GM23338 (cell line): ENCODE results near the gene PARD3. TPM values are rescaled to one million over a fixed set of nuclear protein-coding genes. Genes with fewer than 3 reads are reported as not detected.

ENCODE experiments used
- ATAC-seq: fragments of 200-7000 bp; cut with Tn5 transposase; 3 replicates; pipeline ENCODE4 v1.9.1; 2020
- DNase-seq: peaks from one replicate; pipeline ENCODE4 v3.0.0-alpha.2; 2015; ENCODE audit warnings: low spot score
- H2AFZ ChIP-seq: fragments of 200-600 bp; sonication (generic); 2 replicates; pipeline ENCODE4 v1.8.0; 2016; ENCODE audit warnings: antibody characterized with exemption, mild to moderate bottlenecking, moderate library complexity
- H3F3A ChIP-seq: fragments of 200-600 bp; sonication (generic); replicated peaks from 2 replicates; pipeline ENCODE4 v1.8.0; 2017; ENCODE audit warnings: antibody characterized with exemption, mixed run types, low read depth
- H3K27ac ChIP-seq: fragments of 200-600 bp; sonication (generic); 2 replicates; pipeline ENCODE4 v1.6.1; 2016; ENCODE audit warnings: low read depth
- H3K27me3 ChIP-seq: fragments of 200-600 bp; sonication (generic); 2 replicates; pipeline ENCODE4 v1.8.0; 2016; ENCODE audit warnings: mild to moderate bottlenecking, mixed run types, moderate library complexity; ENCODE audit not compliant: insufficient read depth
- H3K36me3 ChIP-seq: fragments of 200-600 bp; sonication (generic); 2 replicates; pipeline ENCODE4 v1.8.0; 2016; ENCODE audit warnings: mild to moderate bottlenecking; ENCODE audit not compliant: insufficient read depth
- H3K4me1 ChIP-seq: fragments of 200-600 bp; sonication (generic); 2 replicates; pipeline ENCODE4 v1.8.0; 2016; ENCODE audit warnings: mild to moderate bottlenecking, moderate library complexity; ENCODE audit not compliant: insufficient read depth
- H3K4me2 ChIP-seq: fragments of 200-600 bp; sonication (generic); 2 replicates; pipeline ENCODE4 v1.7.1; 2017; ENCODE audit warnings: mixed run types
- H3K4me3 ChIP-seq: fragments of 200-600 bp; sonication (generic); 2 replicates; pipeline ENCODE4 v1.6.1; 2016; ENCODE audit warnings: mixed run types
- H3K79me2 ChIP-seq: fragments of 200-600 bp; sonication (generic); replicated peaks from 2 replicates; pipeline ENCODE4 v1.8.0; 2017; ENCODE audit warnings: mild to moderate bottlenecking; ENCODE audit not compliant: insufficient read depth
- H3K9me2 ChIP-seq: fragments of 200-600 bp; sonication (generic); 2 replicates; pipeline ENCODE4 v1.8.0; 2017; ENCODE audit not compliant: insufficient read depth
- H4K20me1 ChIP-seq: fragments of 200-600 bp; sonication (generic); replicated peaks from 2 replicates; pipeline ENCODE4 v1.8.0; 2017; ENCODE audit warnings: mild to moderate bottlenecking; ENCODE audit not compliant: insufficient read depth
- H3K27ac Mint-ChIP-seq: 2 replicates; pipeline ENCODE4 v1.8.0; 2020; ENCODE audit warnings: inconsistent platforms, mild to moderate bottlenecking, moderate library complexity, mixed read lengths
- H3K27me3 Mint-ChIP-seq: 3 replicates; pipeline ENCODE4 v1.8.0; 2022; ENCODE audit warnings: low read depth, mild to moderate bottlenecking, moderate library complexity, mixed read lengths, inconsistent platforms; ENCODE audit not compliant: insufficient read depth, poor library complexity
- H3K36me3 Mint-ChIP-seq: 3 replicates; pipeline ENCODE4 v1.8.0; 2021; ENCODE audit warnings: low read depth, mild to moderate bottlenecking, inconsistent platforms, moderate library complexity, mixed read lengths
- H3K4me1 Mint-ChIP-seq: 3 replicates; pipeline ENCODE4 v1.8.0; 2020; ENCODE audit warnings: mild to moderate bottlenecking, inconsistent platforms, mixed read lengths
- H3K4me3 Mint-ChIP-seq: 3 replicates; pipeline ENCODE4 v1.8.0; 2021; ENCODE audit warnings: moderate library complexity, mild to moderate bottlenecking, inconsistent platforms, mixed read lengths
- H3K9me3 Mint-ChIP-seq: 3 replicates; pipeline ENCODE4 v1.8.0; 2020; ENCODE audit warnings: moderate library complexity, mild to moderate bottlenecking, inconsistent platforms, mixed read lengths
- CREB1 ChIP-seq: fragments of 250-450 bp; sonication (Bioruptor Pico); IDR thresholded peaks from 2 replicates; pipeline ENCODE4 v1.5.0; 2020; ENCODE audit warnings: low read depth, mild to moderate bottlenecking, moderate library complexity
- CTCF ChIP-seq, 2 experiments: fragments of 200-600 bp in 1 of 2; sonication (generic) in 1 of 2; conservative IDR thresholded peaks; 2 replicates each; pipeline versions ENCODE4 v1.5.1 to v1.6.1; 2016 to 2017; ENCODE audit warnings: antibody characterized with exemption in 2 of 2, low read depth in 2 of 2, mild to moderate bottlenecking in 2 of 2, moderate library complexity in 1 of 2
- ETS1 ChIP-seq: IDR thresholded peaks from 2 replicates; pipeline ENCODE4 v1.6.1; 2016; ENCODE audit warnings: antibody characterized with exemption
- EZH2 ChIP-seq: fragments of 200-600 bp; sonication (generic); IDR thresholded peaks from one replicate; pipeline ENCODE4 v1.8.0; 2017; ENCODE audit warnings: antibody characterized with exemption, mild to moderate bottlenecking, low read depth; ENCODE audit not compliant: unreplicated experiment
- POLR2AphosphoS5 ChIP-seq: IDR thresholded peaks from 2 replicates; pipeline ENCODE4 v1.6.1; 2016; ENCODE audit warnings: antibody characterized with exemption, low read depth
- REST ChIP-seq: IDR thresholded peaks from one replicate; pipeline ENCODE4 v1.6.1; 2018; ENCODE audit warnings: antibody characterized with exemption; ENCODE audit not compliant: unreplicated experiment
- STAT1 ChIP-seq: IDR thresholded peaks from one replicate; pipeline ENCODE4 v1.6.1; 2016; ENCODE audit warnings: antibody characterized with exemption; ENCODE audit not compliant: unreplicated experiment
- ZNF114 ChIP-seq: fragments of 250-450 bp; sonication (Bioruptor Pico); IDR thresholded peaks from 2 replicates; pipeline ENCODE4 v1.5.0; 2020; ENCODE audit warnings: mild to moderate bottlenecking, moderate library complexity
- ZNF331 ChIP-seq: fragments of 250-450 bp; sonication (Bioruptor Pico); IDR thresholded peaks from 2 replicates; pipeline ENCODE4 v1.5.0; 2020; ENCODE audit warnings: low read depth, mild to moderate bottlenecking, moderate library complexity
- polyA plus RNA-seq: library from polyadenylated mRNA; unstranded; fragments of >200 nt; fragmentation: Nextera tagmentation; extraction: Ambion mirVana; gene quantifications from 2 replicates; pipeline ENCODE4 v1.2.1, GENCODE V29; 2016
- total RNA-seq: library from RNA; depleted of rRNA; stranded (reverse); fragments of >200 nt; shearing (Covaris generic); gene quantifications from 2 replicates; pipeline ENCODE4 v1.2.3, GENCODE V29; 2014

Gene PARD3
- total and polyA plus RNA-seq, 2 experiments from 2014 or later: 30.2 to 51.4 TPM

GRCh38 chr10:34526758-34527730, 288.1 kb downstream of the PARD3 start:
- no peaks in the 10 kb centered on the region for H3K36me3 ChIP-seq
- H3K79me2 ChIP-seq: peaks cover 31% of the 10 kb centered on the region
- no peaks in the 10 kb centered on the region for H3K9me3 Mint-ChIP-seq
- no peak overlapping the region for H3K4me3 ChIP-seq
- H3K27me3 ChIP-seq: no peaks in the 10 kb centered on the region
- H3K9me2 ChIP-seq: no peaks in the 10 kb centered on the region
- no peaks in the 10 kb centered on the region for H3F3A ChIP-seq
- ATAC-seq (peak; percentile 90), DNase-seq (peak; percentile 79)
- H3K4me3 Mint-ChIP-seq: no peak overlapping the region
- peak overlapping the region; percentile 48 for H3K27ac ChIP-seq
- TF ChIP-seq ZNF331 (CRISPR knock-in tag) (no peak), CTCF (conservative IDR thresholded peaks at IDR 0.05; ENCODE audit: low read depth in 2 of 2) (peak; percentile 41 to 69)
- peaks cover 45% of the 10 kb centered on the region for H3K4me1 Mint-ChIP-seq
- no peaks in the 10 kb centered on the region for H4K20me1 ChIP-seq
- H2AFZ ChIP-seq: no peak overlapping the region
- peak overlapping the region; percentile 6; the same call in 1 of the 2 replicates for H3K4me2 ChIP-seq
- H3K27ac Mint-ChIP-seq: peak overlapping the region; percentile 88
- no peaks in the 10 kb centered on the region for H3K36me3 Mint-ChIP-seq
- H3K4me1 ChIP-seq: peaks cover 24% of the 10 kb centered on the region
- H3K27me3 Mint-ChIP-seq: peaks cover 2% of the 10 kb centered on the region

DNA sequence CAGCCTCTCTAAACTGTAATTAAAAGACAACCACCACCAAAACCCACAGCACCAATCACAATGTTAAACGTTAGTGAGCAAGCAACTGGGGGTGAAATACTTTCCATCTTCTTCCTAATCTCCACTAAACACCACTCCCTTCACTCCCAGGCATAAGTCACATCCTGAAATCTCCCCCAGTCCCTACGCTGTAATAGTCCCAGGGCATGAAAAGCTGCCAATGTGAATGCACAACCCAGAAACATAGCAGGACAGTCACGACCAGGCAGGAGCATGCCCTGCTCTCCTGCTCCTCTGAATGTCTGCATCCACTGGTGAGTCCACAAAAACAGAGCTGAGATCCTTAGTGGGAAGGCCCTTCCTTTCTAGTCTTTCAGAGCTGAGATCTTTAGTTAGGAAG, 288.9 kb downstream of the PARD3 start:
- peaks cover 50% of the 10 kb centered on the region for H3K4me1 Mint-ChIP-seq
- peak overlapping the region; percentile 40 for H3K27ac ChIP-seq
- TF ChIP-seq REST (no peak), ZNF331 (CRISPR knock-in tag) (no peak), POLR2AphosphoS5 (no peak), ETS1 (no peak), STAT1 (no peak), EZH2 (no peak), ZNF114 (CRISPR knock-in tag) (no peak), CREB1 (no peak)

More for the DNA sequence above, 288.9 kb downstream of the PARD3 start:
- Mint-ChIP-seq H3K27me3 (peaks cover 2% of the 10 kb centered on the region), H3K4me3 (no peak overlapping the region), H3K9me3 (no peaks in the 10 kb centered on the region), H3K27ac (peak overlapping the region; percentile 88), H3K36me3 (no peaks in the 10 kb centered on the region)
- DNase-seq: no peak
- Histone ChIP-seq H3K27me3 (no peaks in the 10 kb centered on the region), H3K4me3 (no peak overlapping the region), H3K79me2 (peaks cover 39% of the 10 kb centered on the region), H3F3A (no peaks in the 10 kb centered on the region), H4K20me1 (no peaks in the 10 kb centered on the region), H3K4me2 (no peak overlapping the region), H3K9me2 (no peaks in the 10 kb centered on the region), H3K36me3 (no peaks in the 10 kb centered on the region), H3K4me1 (peaks cover 24% of the 10 kb centered on the region), H2AFZ (no peak overlapping the region)
- no peak for ATAC-seq
